Tibial nerve (tissue), 4 donors: ENCODE data around the gene ZDHHC19. TPM values are rescaled to one million over a fixed set of nuclear protein-coding genes. Genes with fewer than 3 reads are reported as not detected.

ENCODE experiments used
- DNase-seq, 2 donors: peaks; one replicate each; pipeline ENCODE4 v3.0.0-alpha.2; 2019; ENCODE audit warnings: low spot score in 2 of 2
- H3K27ac ChIP-seq, 4 donors: fragments of 200-600 bp; sonication (generic) in 3 of 4; one replicate each; pipeline ENCODE4 v1.5.1; 2017 to 2019; ENCODE audit warnings: mild to moderate bottlenecking in 1 of 4
- H3K27me3 ChIP-seq, 2 donors: fragments of 200-600 bp; sonication (generic) in 1 of 2; one replicate each; pipeline versions ENCODE4 v1.5.1 to v1.6.0; 2017 to 2019
- H3K36me3 ChIP-seq, 3 donors: fragments of 200-600 bp; sonication (generic); one replicate each; pipeline ENCODE4 v1.5.1; 2018 to 2019
- H3K4me1 ChIP-seq, 4 donors: fragments of 200-600 bp; sonication (generic) in 3 of 4; one replicate each; pipeline ENCODE4 v1.5.1; 2017 to 2019
- H3K4me3 ChIP-seq, 4 donors: fragments of 200-600 bp; sonication (generic) in 3 of 4; one replicate each; pipeline ENCODE4 v1.5.1; 2017 to 2019; ENCODE audit warnings: mild to moderate bottlenecking in 1 of 4, moderate library complexity in 1 of 4
- H3K9me3 ChIP-seq, 4 donors: fragments of 200-600 bp; sonication (generic) in 3 of 4; one replicate each; pipeline ENCODE4 v1.5.1; 2017 to 2019
- EP300 ChIP-seq, 2 donors: sonication (generic); formaldehyde crosslinking; IDR thresholded peaks; one replicate each; pipeline ENCODE4 v1.6.1; 2017; ENCODE audit warnings: antibody characterized with exemption in 2 of 2, mild to moderate bottlenecking in 1 of 2
- POLR2A ChIP-seq, 2 donors: fragments of 450-650 bp; IDR thresholded peaks; one replicate each; pipeline ENCODE4 v1.6.1; 2017; ENCODE audit warnings: antibody characterized with exemption in 2 of 2, mild to moderate bottlenecking in 2 of 2, moderate library complexity in 2 of 2
- WGBS, 2 donors: methylation state at CpG; one replicate each; pipeline ENCODE4 v1.1.5; 2018; 5-methylcytosine and 5-hydroxymethylcytosine counted together
- total RNA-seq, 4 donors: library from RNA; depleted of rRNA; stranded (reverse); fragments of >200 nt; gene quantifications; one replicate each; pipeline ENCODE4 v1.1.0, GENCODE V29; 2016
- TF ChIP-seq, protein P1 (sequence below), 5 experiments: fragments of 200-600 bp in 3 of 5; fragments of 450-650 bp in 2 of 5; sonication (generic) in 3 of 5; IDR thresholded peaks; one replicate each; pipeline ENCODE4 v1.5.1; 2016 to 2019; ENCODE audit warnings: antibody characterized with exemption in 5 of 5, mild to moderate bottlenecking in 3 of 5, moderate library complexity in 2 of 5

ZDHHC19 gene
- total RNA-seq, 4 donors from 2014 or later: not detected

DNA sequence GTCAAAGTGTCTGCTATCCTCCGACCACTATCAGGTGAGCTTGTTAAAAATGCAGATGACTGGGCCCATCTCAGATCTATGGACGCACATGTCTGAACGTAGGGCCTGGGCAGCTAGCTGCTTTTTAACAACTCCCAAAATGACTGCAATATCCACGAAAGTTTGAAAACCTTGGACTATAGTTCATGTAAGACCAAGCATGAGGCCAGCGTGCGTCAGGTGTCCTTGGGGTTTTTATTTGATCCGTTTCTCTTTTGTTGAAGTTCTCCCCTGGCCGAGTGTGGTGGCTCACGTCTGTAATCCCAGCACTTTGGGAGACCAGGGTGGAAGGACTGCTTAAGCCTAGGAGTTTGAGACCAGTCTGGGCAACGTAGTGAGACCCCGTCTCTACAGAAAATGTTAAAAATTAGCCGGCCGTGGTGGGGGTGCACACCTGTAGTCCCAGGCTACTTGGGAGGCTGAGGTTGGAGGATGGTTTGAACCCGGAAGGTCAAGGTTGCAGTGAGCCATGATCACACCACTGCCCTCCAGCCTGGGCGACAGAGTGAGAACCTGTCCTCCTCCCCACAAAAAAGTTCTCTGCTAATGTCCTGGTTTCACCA is 14.7 kb upstream of the ZDHHC19 start:
- TF ChIP-seq, protein P1, sequence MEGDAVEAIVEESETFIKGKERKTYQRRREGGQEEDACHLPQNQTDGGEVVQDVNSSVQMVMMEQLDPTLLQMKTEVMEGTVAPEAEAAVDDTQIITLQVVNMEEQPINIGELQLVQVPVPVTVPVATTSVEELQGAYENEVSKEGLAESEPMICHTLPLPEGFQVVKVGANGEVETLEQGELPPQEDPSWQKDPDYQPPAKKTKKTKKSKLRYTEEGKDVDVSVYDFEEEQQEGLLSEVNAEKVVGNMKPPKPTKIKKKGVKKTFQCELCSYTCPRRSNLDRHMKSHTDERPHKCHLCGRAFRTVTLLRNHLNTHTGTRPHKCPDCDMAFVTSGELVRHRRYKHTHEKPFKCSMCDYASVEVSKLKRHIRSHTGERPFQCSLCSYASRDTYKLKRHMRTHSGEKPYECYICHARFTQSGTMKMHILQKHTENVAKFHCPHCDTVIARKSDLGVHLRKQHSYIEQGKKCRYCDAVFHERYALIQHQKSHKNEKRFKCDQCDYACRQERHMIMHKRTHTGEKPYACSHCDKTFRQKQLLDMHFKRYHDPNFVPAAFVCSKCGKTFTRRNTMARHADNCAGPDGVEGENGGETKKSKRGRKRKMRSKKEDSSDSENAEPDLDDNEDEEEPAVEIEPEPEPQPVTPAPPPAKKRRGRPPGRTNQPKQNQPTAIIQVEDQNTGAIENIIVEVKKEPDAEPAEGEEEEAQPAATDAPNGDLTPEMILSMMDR (IDR thresholded peaks at IDR 0.05): no peak
- TF ChIP-seq EP300 (IDR thresholded peaks at IDR 0.05) (no peak), POLR2A (IDR thresholded peaks at IDR 0.05) (no peak)
- Histone ChIP-seq H3K4me3 (no peak overlapping the region), H3K4me1 (peaks cover 0 to 16% (median 0%) of the 10 kb centered on the region in 4 donors), H3K27me3 (no peaks in the 10 kb centered on the region), H3K9me3 (no peaks in the 10 kb centered on the region), H3K27ac (no peak overlapping the region), H3K36me3 (no peaks in the 10 kb centered on the region)
- no peak for DNase-seq
- 85 to 94% methylated on average over 15 of the region's 15 CpGs for WGBS, 2 donors

DNA sequence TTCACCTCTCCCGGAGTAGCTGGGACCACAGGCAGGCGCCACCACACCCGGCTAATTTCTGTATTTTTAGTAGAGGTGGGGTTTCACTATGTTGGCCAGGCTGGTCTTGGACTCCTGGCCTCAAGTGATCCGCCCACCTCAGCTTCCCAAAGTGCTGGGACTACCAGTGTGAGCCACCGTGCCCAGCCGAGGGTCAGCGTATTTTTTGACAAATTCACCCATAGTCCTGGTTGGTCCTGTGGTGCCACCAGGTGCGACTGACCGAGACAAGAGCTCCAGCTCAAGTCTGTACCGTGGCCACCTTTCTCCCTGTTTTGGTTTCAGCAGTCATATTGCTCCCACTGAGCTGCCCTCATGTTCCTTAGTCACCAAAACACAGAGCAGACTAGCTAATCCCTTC is 13.9 kb upstream of the ZDHHC19 start:
- no peak for DNase-seq
- H3K36me3 ChIP-seq: no peaks in the 10 kb centered on the region
- H3K4me1 ChIP-seq: peaks cover 0 to 16% (median under 1%) of the 10 kb centered on the region in 4 donors
- WGBS, 2 donors: 91 to 93% methylated on average over 10 of the region's 10 CpGs
- no peak overlapping the region for H3K4me3 ChIP-seq
- H3K9me3 ChIP-seq: no peaks in the 10 kb centered on the region
- no peak for TF ChIP-seq EP300 (IDR thresholded peaks at IDR 0.05)
- TF ChIP-seq, protein P1 (IDR thresholded peaks at IDR 0.05): no peak
- no peak for TF ChIP-seq POLR2A (IDR thresholded peaks at IDR 0.05)
- no peak overlapping the region for H3K27ac ChIP-seq
- H3K27me3 ChIP-seq: no peaks in the 10 kb centered on the region

DNA sequence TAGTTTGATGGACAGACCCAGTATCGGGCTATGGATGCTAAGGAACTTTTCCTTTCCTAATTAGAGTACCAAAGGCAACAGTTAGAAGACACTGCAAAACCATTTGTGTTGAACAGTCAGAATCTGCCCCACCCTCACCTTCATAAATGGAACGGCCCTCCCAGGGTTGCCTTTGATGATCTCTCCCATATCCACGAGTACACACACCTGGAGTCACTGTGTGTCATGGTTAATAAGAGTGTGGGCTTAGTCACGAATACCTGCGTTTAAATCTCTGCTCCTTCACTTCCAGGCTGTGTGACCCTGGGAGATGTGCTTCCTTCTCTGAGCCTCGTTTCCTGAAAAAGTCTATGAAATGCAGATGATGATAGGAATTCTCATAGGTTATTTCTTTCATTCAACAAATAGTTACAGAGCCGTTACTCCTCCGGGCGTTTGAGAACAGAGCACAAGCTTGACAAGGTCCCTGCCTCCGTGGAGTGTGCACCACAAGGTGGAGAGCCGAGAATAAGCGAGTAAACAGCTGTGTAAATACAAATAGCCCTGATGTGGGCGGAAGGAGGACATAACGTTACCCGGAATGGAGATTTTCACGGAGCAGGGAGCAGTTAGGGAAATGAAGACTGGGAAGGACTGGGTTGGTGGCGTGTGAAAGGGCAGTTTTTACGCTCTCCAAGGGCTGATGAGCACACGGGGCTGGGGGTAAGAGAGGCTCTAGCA is 11.8 kb upstream of the ZDHHC19 start:
- H3K4me1 ChIP-seq: peaks cover 0 to 28% (median 5%) of the 10 kb centered on the region in 4 donors
- H3K36me3 ChIP-seq: no peaks in the 10 kb centered on the region
- no peak for DNase-seq
- H3K27ac ChIP-seq: peak overlapping the region in 1 of 4 donors; percentile 36
- no peaks in the 10 kb centered on the region for H3K9me3 ChIP-seq
- WGBS, 2 donors: 44 to 50% methylated on average over 19 of the region's 19 CpGs
- TF ChIP-seq POLR2A (IDR thresholded peaks at IDR 0.05) (no peak), EP300 (IDR thresholded peaks at IDR 0.05) (no peak)
- TF ChIP-seq, protein P1 (IDR thresholded peaks at IDR 0.05): no peak
- no peaks in the 10 kb centered on the region for H3K27me3 ChIP-seq
- H3K4me3 ChIP-seq: no peak overlapping the region

DNA sequence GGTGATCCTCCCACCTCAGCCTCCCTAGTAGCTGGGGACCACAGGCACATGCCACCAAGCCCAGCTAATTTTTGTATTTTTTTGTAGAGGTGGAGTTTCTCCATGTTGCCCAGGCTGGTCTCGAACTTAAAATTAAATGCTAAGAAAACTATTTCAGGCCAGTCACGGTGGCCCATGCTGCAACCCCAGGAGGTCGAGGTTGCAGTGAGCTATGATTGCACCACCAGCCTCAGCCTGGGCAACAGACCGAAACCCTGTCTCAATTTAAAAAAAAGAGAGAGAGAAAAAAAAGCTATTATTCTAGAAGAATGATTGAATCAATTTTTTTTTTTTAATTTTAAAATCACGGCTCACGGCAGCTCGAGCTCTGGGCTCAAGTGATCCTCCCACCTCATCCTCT is 9.8 kb upstream of the ZDHHC19 start:
- no peak overlapping the region for H3K4me3 ChIP-seq
- H3K36me3 ChIP-seq: no peaks in the 10 kb centered on the region
- no peak overlapping the region for H3K27ac ChIP-seq
- H3K4me1 ChIP-seq: peaks cover 0 to 17% (median 5%) of the 10 kb centered on the region in 4 donors
- H3K9me3 ChIP-seq: no peaks in the 10 kb centered on the region
- 77 to 86% methylated on average over 7 of the region's 7 CpGs for WGBS, 2 donors
- H3K27me3 ChIP-seq: peaks cover 0 to 7% of the 10 kb centered on the region in 2 donors
- no peak for DNase-seq
- TF ChIP-seq EP300 (IDR thresholded peaks at IDR 0.05): no peak
- TF ChIP-seq, protein P1 (IDR thresholded peaks at IDR 0.05): no peak
- TF ChIP-seq POLR2A (IDR thresholded peaks at IDR 0.05): no peak

GRCh38 chr3:196220587-196220986 is 9.4 kb upstream of the ZDHHC19 start:
- H3K4me3 ChIP-seq: no peak overlapping the region
- WGBS, 2 donors: 84 to 85% methylated on average over 10 of the region's 10 CpGs
- H3K36me3 ChIP-seq: no peaks in the 10 kb centered on the region
- no peaks in the 10 kb centered on the region for H3K9me3 ChIP-seq
- no peak for DNase-seq
- H3K27me3 ChIP-seq: peaks cover 0 to 7% of the 10 kb centered on the region in 2 donors
- TF ChIP-seq EP300 (IDR thresholded peaks at IDR 0.05): peak in 1 of 2 donors; percentile 54
- TF ChIP-seq, protein P1 (IDR thresholded peaks at IDR 0.05): no peak
- H3K4me1 ChIP-seq: peaks cover 0 to 17% (median 5%) of the 10 kb centered on the region in 4 donors
- peak overlapping the region in 2 of 4 donors; percentile 2 to 63 for H3K27ac ChIP-seq
